H9 (cell line): ENCODE results near the gene IPO9. TPM values are rescaled to one million over a fixed set of nuclear protein-coding genes. Genes with fewer than 3 reads are reported as not detected.

Experiments
- DNase-seq: peaks from one replicate; pipeline ENCODE4 v3.0.0-alpha.2; 2017
- H2AFZ ChIP-seq: one replicate; pipeline ENCODE4 v1.6.1; 2013; ENCODE audit warnings: mild to moderate bottlenecking, low read length, control low read depth, moderate library complexity
- H2AK5ac ChIP-seq: 2 replicates; pipeline ENCODE4 v1.6.1; 2013; ENCODE audit warnings: low read length, control low read depth, mixed read lengths; ENCODE audit not compliant: insufficient read length
- H2BK120ac ChIP-seq: one replicate; pipeline ENCODE4 v1.6.1; 2013; ENCODE audit warnings: low read depth, mild to moderate bottlenecking, low read length, control low read depth, inconsistent platforms; ENCODE audit not compliant: poor library complexity, severe bottlenecking
- H2BK12ac ChIP-seq: 2 replicates; pipeline ENCODE4 v1.6.1; 2013; ENCODE audit warnings: low read length, control low read depth, mixed read lengths, low read depth; ENCODE audit not compliant: insufficient read length
- H2BK15ac ChIP-seq: 2 replicates; pipeline ENCODE4 v1.6.1; 2013; ENCODE audit warnings: low read depth, low read length, control low read depth
- H2BK20ac ChIP-seq: one replicate; pipeline ENCODE4 v1.6.1; 2013; ENCODE audit warnings: low read depth, mild to moderate bottlenecking, low read length, control low read depth, inconsistent platforms; ENCODE audit not compliant: poor library complexity, severe bottlenecking
- H2BK5ac ChIP-seq: 2 replicates; pipeline ENCODE4 v1.6.1; 2013; ENCODE audit warnings: low read length, control low read depth, mixed read lengths; ENCODE audit not compliant: insufficient read length
- H3K14ac ChIP-seq: 2 replicates; pipeline ENCODE4 v1.6.1; 2013; ENCODE audit warnings: low read length, control low read depth; ENCODE audit not compliant: insufficient read depth
- H3K18ac ChIP-seq: 2 replicates; pipeline ENCODE4 v1.6.1; 2013; ENCODE audit warnings: low read depth, mild to moderate bottlenecking, mixed read lengths, low read length, control low read depth; ENCODE audit not compliant: insufficient read length
- H3K23ac ChIP-seq: 2 replicates; pipeline ENCODE4 v1.6.1; 2013; ENCODE audit warnings: low read length, control low read depth, mixed read lengths, low read depth; ENCODE audit not compliant: insufficient read length
- H3K23me2 ChIP-seq: 2 replicates; pipeline ENCODE4 v1.6.1; 2013; ENCODE audit warnings: low read depth, mild to moderate bottlenecking, mixed read lengths, low read length, control low read depth; ENCODE audit not compliant: insufficient read length, poor library complexity, severe bottlenecking
- H3K27ac ChIP-seq: 2 replicates; pipeline ENCODE4 v1.5.1; 2013; ENCODE audit warnings: low read length, control low read depth, mixed read lengths, low read depth; ENCODE audit not compliant: insufficient read length
- H3K27me3 ChIP-seq: 2 replicates; pipeline ENCODE4 v1.6.1; 2013; ENCODE audit warnings: low read length, control low read depth, inconsistent platforms; ENCODE audit not compliant: insufficient read depth
- H3K4ac ChIP-seq: 2 replicates; pipeline ENCODE4 v1.6.1; 2013; ENCODE audit warnings: low read depth, mild to moderate bottlenecking, control low read depth, inconsistent platforms, low read length, moderate library complexity
- H3K4me1 ChIP-seq: 2 replicates; pipeline ENCODE4 v1.6.1; 2013; ENCODE audit warnings: low read length, control low read depth, inconsistent platforms; ENCODE audit not compliant: insufficient read depth
- H3K4me2 ChIP-seq: 2 replicates; pipeline ENCODE4 v1.6.1; 2013; ENCODE audit warnings: low read length, control low read depth, mixed read lengths; ENCODE audit not compliant: insufficient read length, insufficient read depth
- H3K56ac ChIP-seq: 2 replicates; pipeline ENCODE4 v1.6.1; 2013; ENCODE audit warnings: low read depth, mild to moderate bottlenecking, mixed read lengths, low read length, control low read depth; ENCODE audit not compliant: insufficient read length
- H3K79me1 ChIP-seq: 2 replicates; pipeline ENCODE4 v1.6.1; 2013; ENCODE audit warnings: low read depth, mild to moderate bottlenecking, moderate library complexity, low read length, control low read depth, inconsistent platforms; ENCODE audit not compliant: insufficient read depth, poor library complexity, severe bottlenecking
- H3K79me2 ChIP-seq: 2 replicates; pipeline ENCODE4 v1.6.1; 2013; ENCODE audit warnings: low read length, control low read depth, inconsistent platforms; ENCODE audit not compliant: insufficient read depth
- H3K9ac ChIP-seq: 2 replicates; pipeline ENCODE4 v1.6.1; 2013; ENCODE audit warnings: low read length, control low read depth, mixed read lengths; ENCODE audit not compliant: insufficient read length; ENCODE audit errors: extremely low read depth
- H3K9me3 ChIP-seq: one replicate; pipeline ENCODE4 v1.6.1; 2013; ENCODE audit warnings: low read depth, low read length, inconsistent platforms; ENCODE audit not compliant: control insufficient read depth
- H3T11ph ChIP-seq: one replicate; pipeline ENCODE4 v1.6.1; 2013; ENCODE audit warnings: mild to moderate bottlenecking, low read length, control low read depth, inconsistent platforms
- H4K20me1 ChIP-seq: one replicate; pipeline ENCODE4 v1.6.1; 2013; ENCODE audit not compliant: control insufficient read depth, insufficient read length, insufficient read depth
- H4K5ac ChIP-seq: 2 replicates; pipeline ENCODE4 v1.6.1; 2013; ENCODE audit warnings: low read depth, mild to moderate bottlenecking, mixed read lengths, low read length, control low read depth; ENCODE audit not compliant: insufficient read length
- H4K8ac ChIP-seq: replicated peaks from 2 replicates; pipeline ENCODE4 v1.6.1; 2013; ENCODE audit warnings: low read length, control low read depth, mixed read lengths, low read depth; ENCODE audit not compliant: insufficient read length
- H4K91ac ChIP-seq: 2 replicates; pipeline ENCODE4 v1.6.1; 2013; ENCODE audit warnings: low read depth, mild to moderate bottlenecking, moderate library complexity, mixed read lengths, low read length, control low read depth; ENCODE audit not compliant: insufficient read length
- H3K27ac Mint-ChIP-seq, 3 experiments: 2 replicates in 2 of 3; 3 replicates in 1 of 3; pipeline ENCODE4 v1.8.0; 2020 to 2021; ENCODE audit warnings: mixed read lengths in 3 of 3, mild to moderate bottlenecking in 1 of 3, moderate library complexity in 1 of 3
- H3K27me3 Mint-ChIP-seq: 2 replicates; pipeline ENCODE4 v1.8.0; 2021; ENCODE audit warnings: low read depth, mild to moderate bottlenecking, moderate library complexity, mixed read lengths
- H3K36me3 Mint-ChIP-seq, 3 experiments: 2 replicates in 2 of 3; 3 replicates in 1 of 3; pipeline ENCODE4 v1.8.0; 2020 to 2021; ENCODE audit warnings: low read depth in 3 of 3, mixed read lengths in 3 of 3; ENCODE audit not compliant: insufficient read depth in 1 of 3
- H3K4me1 Mint-ChIP-seq, 2 experiments: 2 replicates each; pipeline ENCODE4 v1.8.0; 2020; ENCODE audit warnings: mixed read lengths in 2 of 2
- H3K4me3 Mint-ChIP-seq, 2 experiments: 2 replicates in 1 of 2; 3 replicates in 1 of 2; pipeline ENCODE4 v1.8.0; 2020 to 2021; ENCODE audit warnings: mild to moderate bottlenecking in 2 of 2, mixed read lengths in 2 of 2, moderate library complexity in 1 of 2
- H3K9me3 Mint-ChIP-seq, 2 experiments: 2 replicates in 1 of 2; 3 replicates in 1 of 2; pipeline ENCODE4 v1.8.0; 2020; ENCODE audit warnings: mild to moderate bottlenecking in 2 of 2, mixed read lengths in 2 of 2, moderate library complexity in 1 of 2
- WGBS: extraction: QIAGEN DNeasy Blood & Tissue Kit; methylation state at CpG from one replicate; pipeline ENCODE4 v1.1.7; 2013; ENCODE audit warnings: missing lambda C conversion rate, low lambda C conversion rate, mixed read lengths; ENCODE audit not compliant: insufficient read length; ENCODE audit errors: extremely low coverage; 5-methylcytosine and 5-hydroxymethylcytosine counted together
- total RNA-seq: library from RNA; stranded (reverse); gene quantifications from 2 replicates; pipeline ENCODE4 v1.2.1, GENCODE V29; 2021
- TF ChIP-seq, protein P1 (sequence below): fragments of 200-600 bp; sonication (generic); conservative IDR thresholded peaks from 3 replicates; pipeline ENCODE4 v1.8.0; 2021; ENCODE audit warnings: antibody characterized with exemption, mild to moderate bottlenecking

IPO9 gene
- total RNA-seq, 1 experiment from 2014 or later = 104 TPM

DNA sequence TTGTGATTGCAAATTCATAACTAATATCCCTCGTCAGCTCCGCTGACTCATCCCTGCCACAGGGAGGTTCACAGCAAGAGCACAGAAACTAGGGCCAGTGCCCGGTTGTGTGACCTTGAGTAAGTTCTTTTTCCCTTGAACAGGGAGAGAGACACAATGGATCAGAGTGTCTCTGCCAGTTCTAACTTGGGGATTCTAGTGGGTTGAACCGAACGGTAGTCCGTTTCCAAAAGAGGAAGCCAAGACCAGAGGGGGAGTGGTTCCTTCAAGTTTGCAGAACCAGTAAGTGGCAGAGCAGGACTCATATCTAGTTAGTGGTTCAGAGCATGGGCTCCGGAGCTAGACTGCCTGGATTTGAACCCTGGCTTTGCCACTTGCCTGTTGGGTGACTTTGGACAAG is 54.8 kb downstream of the IPO9 start:
- no peak overlapping the region for H3K4me3 Mint-ChIP-seq
- DNase-seq = no peak
- no peaks in the 10 kb centered on the region for H3K79me1 ChIP-seq
- no peak overlapping the region for H3K14ac ChIP-seq
- H3K4ac ChIP-seq = no peak overlapping the region
- no peak overlapping the region for H3K4me2 ChIP-seq
- H4K5ac ChIP-seq = no peak overlapping the region
- no peak overlapping the region for H3K56ac ChIP-seq
- H3K36me3 Mint-ChIP-seq = peaks cover 0 to 8% (median 0%) of the 10 kb centered on the region in 3 experiments; a peak in 2 of 7 replicates
- no peak overlapping the region for H2AK5ac ChIP-seq
- H3K27ac Mint-ChIP-seq = peak overlapping the region in 1 of 3 experiments; percentile 45; a peak in 3 of 7 replicates
- H3K4me1 Mint-ChIP-seq = peaks cover 33 to 35% of the 10 kb centered on the region in 2 experiments
- H4K8ac ChIP-seq = no peak overlapping the region
- H2AFZ ChIP-seq = no peak overlapping the region
- H3K9ac ChIP-seq = no peak overlapping the region
- no peaks in the 10 kb centered on the region for H3K27me3 ChIP-seq
- H3K23ac ChIP-seq = no peak overlapping the region
- no peak overlapping the region for H2BK20ac ChIP-seq
- no peak overlapping the region for H2BK12ac ChIP-seq
- TF ChIP-seq, protein P1, sequence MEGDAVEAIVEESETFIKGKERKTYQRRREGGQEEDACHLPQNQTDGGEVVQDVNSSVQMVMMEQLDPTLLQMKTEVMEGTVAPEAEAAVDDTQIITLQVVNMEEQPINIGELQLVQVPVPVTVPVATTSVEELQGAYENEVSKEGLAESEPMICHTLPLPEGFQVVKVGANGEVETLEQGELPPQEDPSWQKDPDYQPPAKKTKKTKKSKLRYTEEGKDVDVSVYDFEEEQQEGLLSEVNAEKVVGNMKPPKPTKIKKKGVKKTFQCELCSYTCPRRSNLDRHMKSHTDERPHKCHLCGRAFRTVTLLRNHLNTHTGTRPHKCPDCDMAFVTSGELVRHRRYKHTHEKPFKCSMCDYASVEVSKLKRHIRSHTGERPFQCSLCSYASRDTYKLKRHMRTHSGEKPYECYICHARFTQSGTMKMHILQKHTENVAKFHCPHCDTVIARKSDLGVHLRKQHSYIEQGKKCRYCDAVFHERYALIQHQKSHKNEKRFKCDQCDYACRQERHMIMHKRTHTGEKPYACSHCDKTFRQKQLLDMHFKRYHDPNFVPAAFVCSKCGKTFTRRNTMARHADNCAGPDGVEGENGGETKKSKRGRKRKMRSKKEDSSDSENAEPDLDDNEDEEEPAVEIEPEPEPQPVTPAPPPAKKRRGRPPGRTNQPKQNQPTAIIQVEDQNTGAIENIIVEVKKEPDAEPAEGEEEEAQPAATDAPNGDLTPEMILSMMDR = no peak
- no peak overlapping the region for H4K91ac ChIP-seq
- no peak overlapping the region for H3T11ph ChIP-seq
- peaks cover 2% of the 10 kb centered on the region; the same call in 1 of the 2 replicates for H3K4me1 ChIP-seq
- H2BK5ac ChIP-seq = no peak overlapping the region
- H3K23me2 ChIP-seq = peaks cover under 1% of the 10 kb centered on the region
- no peaks in the 10 kb centered on the region for H4K20me1 ChIP-seq
- no peaks in the 10 kb centered on the region for H3K9me3 Mint-ChIP-seq
- H3K27me3 Mint-ChIP-seq = peaks cover 7% of the 10 kb centered on the region
- no peak overlapping the region for H3K27ac ChIP-seq
- WGBS = no CpG with 5 or more reads among the region's 7 CpGs
- H3K79me2 ChIP-seq = no peaks in the 10 kb centered on the region
- H3K18ac ChIP-seq = no peak overlapping the region
- H3K9me3 ChIP-seq = no peaks in the 10 kb centered on the region
- no peak overlapping the region for H2BK120ac ChIP-seq
- no peak overlapping the region for H2BK15ac ChIP-seq
